Activated T-cell treated with anti-CD3 and anti-CD28 coated beads, Interleukin-2, amount 50 U/mL, for 4 hours (primary cell): ENCODE data around the gene OR8B8. TPM values are rescaled to one million over a fixed set of nuclear protein-coding genes. Genes with fewer than 3 reads are reported as not detected.
"Not testable (repeated sequence)": the region's sequence is repeated elsewhere in the genome, so short reads cannot be mapped to it uniquely, and the experiment has no call there.

Source experiments
- ATAC-seq, 2 donors: fragments of 200-7000 bp; cut with Tn5 transposase; one replicate each; pipeline ENCODE4 v1.10.0; 2021
- DNase-seq: peaks from one replicate; pipeline ENCODE4 v3.0.0-alpha.2; 2020
- H3K27me3 Mint-ChIP-seq: one replicate; pipeline ENCODE4 v1.8.0; 2021; ENCODE audit warnings: low read depth, mixed read lengths
- H3K36me3 Mint-ChIP-seq: one replicate; pipeline ENCODE4 v1.8.0; 2022; ENCODE audit warnings: mixed read lengths; ENCODE audit not compliant: insufficient read depth
- H3K4me1 Mint-ChIP-seq: one replicate; pipeline ENCODE4 v1.8.0; 2021; ENCODE audit warnings: low read depth, mixed read lengths
- H3K4me3 Mint-ChIP-seq: one replicate; pipeline ENCODE4 v1.8.0; 2021; ENCODE audit warnings: mild to moderate bottlenecking, moderate library complexity, mixed read lengths
- H3K9me3 Mint-ChIP-seq: one replicate; pipeline ENCODE4 v1.8.0; 2021; ENCODE audit warnings: mixed read lengths
- total RNA-seq, 3 donors: library from RNA; stranded (reverse); gene quantifications; one replicate each; pipeline ENCODE4 v1.2.1, GENCODE V29; 2021

The OR8B8 gene
- total RNA-seq, 3 donors from 2014 or later: not detected

- H3K9me3 Mint-ChIP-seq: no peaks in the 10 kb centered on the region
- H3K36me3 Mint-ChIP-seq: no peaks in the 10 kb centered on the region
- H3K4me3 Mint-ChIP-seq: no peak overlapping the region
- peaks cover 12% of the 10 kb centered on the region for H3K27me3 Mint-ChIP-seq
- H3K4me1 Mint-ChIP-seq: no peaks in the 10 kb centered on the region
- no peak for DNase-seq
- ATAC-seq: no peak
These were observed 30.1 kb downstream of the OR8B8 start for GRCh38 chr11:124415356-124415923.

- no peaks in the 10 kb centered on the region for H3K9me3 Mint-ChIP-seq
- DNase-seq (no peak), ATAC-seq (no peak)
- peaks cover 19% of the 10 kb centered on the region for H3K27me3 Mint-ChIP-seq
- no peaks in the 10 kb centered on the region for H3K36me3 Mint-ChIP-seq
- no peak overlapping the region for H3K4me3 Mint-ChIP-seq
- H3K4me1 Mint-ChIP-seq: no peaks in the 10 kb centered on the region
These were observed 35.6 kb downstream of the OR8B8 start for GRCh38 chr11:124409906-124410305.

- Mint-ChIP-seq H3K9me3 (no peaks in the 10 kb centered on the region), H3K4me1 (no peaks in the 10 kb centered on the region), H3K36me3 (no peaks in the 10 kb centered on the region), H3K4me3 (no peak overlapping the region), H3K27me3 (peaks cover 13% of the 10 kb centered on the region)
- ATAC-seq: no peak
- no peak for DNase-seq
These were observed 39.9 kb downstream of the OR8B8 start for GRCh38 chr11:124405581-124405980.

- ATAC-seq, DNase-seq, H3K27me3 Mint-ChIP-seq, H3K4me1 Mint-ChIP-seq, H3K9me3 Mint-ChIP-seq, H3K36me3 Mint-ChIP-seq, H3K4me3 Mint-ChIP-seq: not testable (repeated sequence)
These were observed 42.3 kb downstream of the OR8B8 start for GRCh38 chr11:124403186-124403585.

- no peaks in the 10 kb centered on the region for H3K36me3 Mint-ChIP-seq
- no peaks in the 10 kb centered on the region for H3K9me3 Mint-ChIP-seq
- no peaks in the 10 kb centered on the region for H3K27me3 Mint-ChIP-seq
- H3K4me1 Mint-ChIP-seq: no peaks in the 10 kb centered on the region
- DNase-seq: no peak
- ATAC-seq: peak in 1 of 2 donors; percentile 54
- H3K4me3 Mint-ChIP-seq: no peak overlapping the region
These were observed 43.1 kb downstream of the OR8B8 start for GRCh38 chr11:124402326-124402922.

- H3K4me3 Mint-ChIP-seq: no peak within 1 kb of the TSS
- no peaks in the 10 kb centered on the region for H3K36me3 Mint-ChIP-seq
- no peak for ATAC-seq
- no peaks in the 10 kb centered on the region for H3K4me1 Mint-ChIP-seq
- H3K27me3 Mint-ChIP-seq: no peaks in the 10 kb centered on the region
- H3K9me3 Mint-ChIP-seq: no peaks in the 10 kb centered on the region
- DNase-seq: no peak
These were observed 46.6 kb downstream of the OR8B8 start, which contains the start of gene OR8B3 for GRCh38 chr11:124398924-124399323. OR8B3 (minus strand) TSS chr11:124399024; CDS start chr11:124397351, 1,673 bp downstream.

GRCh38 chr11:124396847-124397246, 48.6 kb downstream of the OR8B8 start:
- not testable (repeated sequence) for ATAC-seq, H3K36me3 Mint-ChIP-seq, H3K27me3 Mint-ChIP-seq, H3K9me3 Mint-ChIP-seq, DNase-seq, H3K4me3 Mint-ChIP-seq, H3K4me1 Mint-ChIP-seq

- H3K4me1 Mint-ChIP-seq: no peaks in the 10 kb centered on the region
- ATAC-seq (no peak), DNase-seq (no peak)
- peaks cover 5% of the 10 kb centered on the region for H3K27me3 Mint-ChIP-seq
- peaks cover 4% of the 10 kb centered on the region for H3K9me3 Mint-ChIP-seq
- no peak overlapping the region for H3K4me3 Mint-ChIP-seq
- no peaks in the 10 kb centered on the region for H3K36me3 Mint-ChIP-seq
These were observed 51.1 kb downstream of the OR8B8 start for GRCh38 chr11:124394408-124394807.

Other genes starting within 250 kb of the OR8B8 start
- gene OR8G1, start 204.6 kb downstream of the OR8B8 start, total RNA-seq: not detected
- gene OR8G5, start 189.3 kb downstream of the OR8B8 start, total RNA-seq: not detected
- not detected for gene OR8D1, start 131.7 kb downstream of the OR8B8 start, total RNA-seq
- not detected for gene OR8D2, start 125.5 kb downstream of the OR8B8 start, total RNA-seq
- gene OR8B2, start 61.2 kb downstream of the OR8B8 start, total RNA-seq: not detected
- not detected for gene OR8B3, start 46.7 kb downstream of the OR8B8 start, total RNA-seq
- gene OR8B4, start 20.8 kb downstream of the OR8B8 start, total RNA-seq: not detected
- gene OR8B12, start 98.0 kb upstream of the OR8B8 start, total RNA-seq: not detected
- gene OR8A1, start 124.3 kb upstream of the OR8B8 start, total RNA-seq: not detected
- not detected for gene PANX3, start 165.7 kb upstream of the OR8B8 start, total RNA-seq
- 10 to 100 TPM; 42.4 to 55.0 (median 44.9) TPM for gene TBRG1, start 177.2 kb upstream of the OR8B8 start, total RNA-seq
- 1 to 10 TPM; 1.2 to 1.5 (median 1.3) TPM for gene SIAE, start 228.0 kb upstream of the OR8B8 start, total RNA-seq
- 1 to 10 TPM in 1 of 3 donors, under 1 TPM in 2; 0.58 to 1.5 (median 0.76) TPM for gene SPA17, start 228.2 kb upstream of the OR8B8 start, total RNA-seq